WI38 (cell line): ENCODE measurements around the gene SLCO2A1.

Source experiments
- H3K4me3 ChIP-seq: 2 replicates; pipeline ENCODE4 v1.5.1; 2011; ENCODE audit warnings: low read depth, mild to moderate bottlenecking, control low read depth, low read length
- TF ChIP-seq, protein P1 (sequence below): IDR thresholded peaks from 2 replicates; pipeline ENCODE4 v1.5.1; 2012; ENCODE audit warnings: low read depth, mild to moderate bottlenecking, control low read depth, low read length

The SLCO2A1 gene

DNA sequence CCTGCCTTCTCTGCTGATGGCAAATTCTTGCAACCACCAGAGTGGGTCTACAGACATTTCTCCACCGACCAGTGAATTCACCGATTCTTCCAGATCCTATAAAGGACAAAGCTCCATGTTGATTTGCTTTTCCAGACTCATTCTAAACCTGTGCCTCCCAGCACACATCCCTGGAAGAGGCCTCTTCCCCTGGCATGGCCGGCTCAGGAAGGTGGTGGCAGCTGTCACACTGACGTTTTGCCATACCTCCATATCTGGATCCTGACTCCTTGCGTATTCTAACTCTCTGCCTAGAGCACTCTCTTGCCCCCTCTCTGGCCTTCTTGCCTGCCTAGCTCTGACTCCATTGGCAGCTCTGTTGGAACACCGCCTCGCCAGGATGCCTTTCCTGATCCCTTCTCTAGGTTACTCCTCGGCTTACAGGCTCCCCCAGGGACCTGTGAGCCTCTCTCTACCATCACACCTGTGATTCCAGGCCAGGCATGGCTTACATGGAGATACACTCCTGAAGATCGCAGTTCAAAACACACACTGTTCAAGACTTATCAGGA is 31.0 kb downstream of the SLCO2A1 start:
- no peak overlapping the region for H3K4me3 ChIP-seq
- TF ChIP-seq, protein P1, sequence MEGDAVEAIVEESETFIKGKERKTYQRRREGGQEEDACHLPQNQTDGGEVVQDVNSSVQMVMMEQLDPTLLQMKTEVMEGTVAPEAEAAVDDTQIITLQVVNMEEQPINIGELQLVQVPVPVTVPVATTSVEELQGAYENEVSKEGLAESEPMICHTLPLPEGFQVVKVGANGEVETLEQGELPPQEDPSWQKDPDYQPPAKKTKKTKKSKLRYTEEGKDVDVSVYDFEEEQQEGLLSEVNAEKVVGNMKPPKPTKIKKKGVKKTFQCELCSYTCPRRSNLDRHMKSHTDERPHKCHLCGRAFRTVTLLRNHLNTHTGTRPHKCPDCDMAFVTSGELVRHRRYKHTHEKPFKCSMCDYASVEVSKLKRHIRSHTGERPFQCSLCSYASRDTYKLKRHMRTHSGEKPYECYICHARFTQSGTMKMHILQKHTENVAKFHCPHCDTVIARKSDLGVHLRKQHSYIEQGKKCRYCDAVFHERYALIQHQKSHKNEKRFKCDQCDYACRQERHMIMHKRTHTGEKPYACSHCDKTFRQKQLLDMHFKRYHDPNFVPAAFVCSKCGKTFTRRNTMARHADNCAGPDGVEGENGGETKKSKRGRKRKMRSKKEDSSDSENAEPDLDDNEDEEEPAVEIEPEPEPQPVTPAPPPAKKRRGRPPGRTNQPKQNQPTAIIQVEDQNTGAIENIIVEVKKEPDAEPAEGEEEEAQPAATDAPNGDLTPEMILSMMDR = no peak

DNA sequence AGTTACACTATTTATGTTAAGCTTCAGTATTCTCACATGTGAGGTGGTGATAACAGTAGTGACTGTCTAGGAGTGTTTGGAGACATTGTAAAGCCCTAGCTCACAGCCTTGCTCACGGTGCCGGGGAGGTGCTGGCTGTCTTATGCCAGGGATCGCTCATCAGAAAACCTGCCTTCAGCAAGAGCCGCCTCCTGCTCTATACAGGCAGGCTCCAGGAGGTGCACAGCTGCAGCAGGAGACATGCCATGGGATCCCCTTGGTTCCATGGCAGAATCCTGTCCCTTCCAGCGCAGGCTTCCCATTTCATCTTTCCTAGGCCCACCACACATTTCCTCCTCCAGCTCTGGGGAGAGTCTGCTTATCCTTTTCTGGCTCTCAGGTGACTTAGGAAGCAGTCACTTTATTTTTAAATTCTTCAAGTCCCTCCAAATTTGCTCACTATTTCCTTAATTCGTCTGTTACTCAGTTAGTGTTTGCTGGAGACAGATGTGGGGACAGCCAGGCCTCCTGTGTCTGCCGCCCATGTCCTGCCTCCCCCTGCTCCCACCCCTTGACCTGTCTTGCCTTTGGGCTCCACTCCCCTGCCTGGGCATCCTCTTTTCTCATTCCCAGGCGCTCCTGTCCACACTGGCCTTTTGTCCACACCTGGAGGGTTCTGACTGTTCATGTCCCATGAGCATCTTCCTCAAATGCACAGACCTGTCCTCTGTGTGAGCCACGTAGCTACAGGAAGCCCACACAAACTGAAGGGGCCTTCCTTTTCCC is 31.7 kb downstream of the SLCO2A1 start:
- TF ChIP-seq, protein P1 = no peak
- H3K4me3 ChIP-seq = no peak overlapping the region

DNA sequence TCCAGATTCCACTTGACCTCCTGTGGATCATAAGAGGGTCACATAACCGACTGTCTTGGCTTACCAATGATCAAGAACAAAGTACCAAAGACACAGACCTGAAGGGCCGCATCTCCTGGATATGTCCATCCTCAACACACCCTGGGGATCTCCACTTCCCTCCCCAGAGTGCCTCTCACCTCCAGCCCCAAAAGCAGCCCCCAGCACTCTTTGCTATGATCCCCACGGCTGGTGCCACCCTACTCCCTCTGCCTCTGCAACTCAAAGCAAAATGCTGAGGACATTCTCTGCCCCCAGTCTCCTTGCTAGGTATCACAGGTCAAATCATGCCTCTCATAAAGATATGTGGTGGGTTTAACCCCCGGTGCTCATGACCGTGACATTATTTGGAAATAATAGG is 32.7 kb downstream of the SLCO2A1 start:
- no peak overlapping the region for H3K4me3 ChIP-seq
- TF ChIP-seq, protein P1 = no peak

DNA sequence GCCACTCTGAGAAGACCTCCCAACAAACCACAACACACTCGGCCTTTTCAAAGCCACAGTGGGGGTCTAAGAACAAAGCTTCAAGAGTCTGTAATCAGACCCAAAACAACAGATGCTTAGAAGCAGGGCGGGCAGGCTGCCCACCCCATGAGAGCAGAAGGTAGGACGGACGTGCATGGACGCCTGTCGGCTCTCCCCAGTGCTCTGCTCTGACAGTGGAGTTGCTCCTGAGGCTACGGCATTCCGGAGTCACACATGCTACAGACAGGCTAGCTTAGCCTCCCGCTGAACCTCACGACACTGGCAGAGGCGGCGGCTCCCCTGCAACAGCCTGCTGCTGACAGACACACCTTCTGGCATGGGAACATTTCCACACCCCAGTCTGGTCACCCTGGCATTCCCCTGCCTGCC is 33.5 kb downstream of the SLCO2A1 start:
- TF ChIP-seq, protein P1 = no peak
- H3K4me3 ChIP-seq = no peak overlapping the region

DNA sequence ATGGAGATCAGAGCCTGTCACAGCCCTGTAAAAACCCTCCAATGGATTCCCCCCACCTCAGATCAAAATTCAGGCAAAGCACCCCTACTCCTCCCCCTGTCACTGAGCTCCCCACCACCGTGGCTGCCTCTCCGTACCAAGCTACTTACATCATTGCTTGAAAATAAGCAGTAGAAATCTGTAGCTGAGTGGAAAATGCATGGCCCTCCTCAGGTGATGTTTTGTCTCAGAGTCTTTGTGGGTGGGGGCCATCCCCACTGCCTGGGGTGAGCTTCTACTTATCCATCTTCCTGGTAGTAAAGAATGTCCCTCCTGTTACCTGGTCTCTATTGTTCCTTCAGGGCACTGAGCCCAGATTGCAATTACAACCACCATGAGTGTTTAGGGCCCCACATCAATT is 34.5 kb downstream of the SLCO2A1 start:
- TF ChIP-seq, protein P1 = no peak
- H3K4me3 ChIP-seq = no peak overlapping the region

DNA sequence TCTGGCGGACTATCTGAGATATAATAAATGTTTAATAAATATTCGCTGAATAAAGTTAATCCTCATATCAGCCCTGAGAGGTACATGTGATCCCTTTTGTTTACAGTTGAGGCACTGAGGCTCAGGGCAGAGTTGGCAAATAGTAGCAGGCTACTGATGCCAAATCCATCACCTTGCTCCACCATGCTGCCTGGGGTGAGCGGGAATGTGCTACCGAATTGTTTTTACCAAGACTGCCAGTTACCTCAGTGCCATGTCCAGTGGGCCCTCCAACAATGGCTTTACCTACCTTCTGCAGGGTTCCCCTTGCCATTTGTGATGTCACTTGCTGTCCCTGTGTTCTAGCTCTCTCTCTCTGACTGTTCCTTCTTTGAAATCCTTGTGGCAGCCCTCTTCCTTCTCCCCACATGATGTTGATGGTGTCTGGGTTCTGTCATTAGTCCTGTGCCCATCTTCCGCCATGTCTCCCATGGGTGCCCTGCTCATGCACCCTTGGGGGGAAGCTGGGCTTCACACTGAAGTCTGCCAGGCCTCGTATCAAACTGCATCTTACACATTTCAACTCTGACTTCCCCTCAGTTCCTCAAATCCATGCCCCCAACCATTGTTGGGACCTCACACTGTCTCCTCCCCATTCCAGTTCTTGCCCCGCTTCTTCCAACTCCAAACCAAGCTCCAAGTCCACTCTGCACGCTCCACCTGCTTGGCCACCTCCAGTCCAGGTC is 35.4 kb downstream of the SLCO2A1 start:
- TF ChIP-seq, protein P1 = no peak

More for the DNA sequence above, 35.4 kb downstream of the SLCO2A1 start:
- no peak overlapping the region for H3K4me3 ChIP-seq
